ENCODE results near the gene SRGN. TPM values are rescaled to one million over a fixed set of nuclear protein-coding genes. Genes with fewer than 3 reads are reported as not detected.

SRGN gene
- total RNA-seq, 1 experiment from 2014 or later = 0.32 TPM

DNA sequence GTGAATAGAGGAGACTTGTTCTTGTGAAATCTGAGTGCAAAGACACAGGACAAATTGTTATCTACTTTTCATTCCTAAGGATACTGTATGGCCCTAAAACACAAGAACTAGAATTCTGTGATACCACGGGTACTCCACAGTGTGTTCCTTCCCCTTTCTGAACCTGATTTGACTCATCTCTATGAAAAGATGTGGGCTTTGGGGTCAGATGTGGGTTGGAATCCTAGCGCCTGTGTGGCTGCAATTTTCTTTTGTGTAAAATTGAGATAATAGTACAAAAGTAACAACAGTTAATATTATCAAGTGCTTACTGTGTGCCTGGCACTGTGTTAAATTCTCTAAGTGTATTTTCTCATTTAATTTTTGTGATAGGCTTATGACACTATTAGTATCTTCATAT lies 8.1 kb downstream of the SRGN start:
- no peak for DNase-seq (ENCODE audit: low spot score)
- H3K4me3 ChIP-seq (ENCODE audit: low read depth, low read length, poor library complexity, severe bottlenecking) = no peak overlapping the region
- POLR2A ChIA-PET (ENCODE audit: low non-redundant PET) = no interaction called here
- TF ChIP-seq EZH2 (IDR thresholded peaks at IDR 0.05; ENCODE audit: borderline replicate concordance, low read depth, low read length, poor library complexity, severe bottlenecking) = no peak
- TF ChIP-seq, protein P1, sequence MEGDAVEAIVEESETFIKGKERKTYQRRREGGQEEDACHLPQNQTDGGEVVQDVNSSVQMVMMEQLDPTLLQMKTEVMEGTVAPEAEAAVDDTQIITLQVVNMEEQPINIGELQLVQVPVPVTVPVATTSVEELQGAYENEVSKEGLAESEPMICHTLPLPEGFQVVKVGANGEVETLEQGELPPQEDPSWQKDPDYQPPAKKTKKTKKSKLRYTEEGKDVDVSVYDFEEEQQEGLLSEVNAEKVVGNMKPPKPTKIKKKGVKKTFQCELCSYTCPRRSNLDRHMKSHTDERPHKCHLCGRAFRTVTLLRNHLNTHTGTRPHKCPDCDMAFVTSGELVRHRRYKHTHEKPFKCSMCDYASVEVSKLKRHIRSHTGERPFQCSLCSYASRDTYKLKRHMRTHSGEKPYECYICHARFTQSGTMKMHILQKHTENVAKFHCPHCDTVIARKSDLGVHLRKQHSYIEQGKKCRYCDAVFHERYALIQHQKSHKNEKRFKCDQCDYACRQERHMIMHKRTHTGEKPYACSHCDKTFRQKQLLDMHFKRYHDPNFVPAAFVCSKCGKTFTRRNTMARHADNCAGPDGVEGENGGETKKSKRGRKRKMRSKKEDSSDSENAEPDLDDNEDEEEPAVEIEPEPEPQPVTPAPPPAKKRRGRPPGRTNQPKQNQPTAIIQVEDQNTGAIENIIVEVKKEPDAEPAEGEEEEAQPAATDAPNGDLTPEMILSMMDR (conservative IDR thresholded peaks at IDR 0.05; ENCODE audit: low read depth, low read length) = no peak
- CTCF ChIA-PET = interaction anchor here (0.6 kb wide), 1 partner anchor 12 kb away, joined by 3 read pairs; no protein-coding TSS in a partner anchor
- no peaks in the 10 kb centered on the region for H3K4me1 ChIP-seq (ENCODE audit: insufficient read depth, low read length, poor library complexity, severe bottlenecking)
- no peaks in the 10 kb centered on the region for H3K9me3 ChIP-seq (ENCODE audit: low read depth, low read length, poor library complexity, severe bottlenecking)
- no peaks in the 10 kb centered on the region for H3K27me3 ChIP-seq (replicated peaks; ENCODE audit: insufficient read depth, low read depth, low read length, poor library complexity)
- no TSS peak for BruUV-seq (replicated peaks)
- intact Hi-C loops (cut with micrococcal nuclease; ENCODE audit: unreplicated experiment) = loop anchor here (10.0 kb wide), 1 partner anchor 299 kb away; no protein-coding TSS in a partner anchor
- no peak overlapping the region for H3K27ac ChIP-seq (ENCODE audit: low read depth, low read length, poor library complexity, severe bottlenecking)
- H3K36me3 ChIP-seq (ENCODE audit: insufficient read depth, low read length, poor library complexity, severe bottlenecking) = no peaks in the 10 kb centered on the region

DNA sequence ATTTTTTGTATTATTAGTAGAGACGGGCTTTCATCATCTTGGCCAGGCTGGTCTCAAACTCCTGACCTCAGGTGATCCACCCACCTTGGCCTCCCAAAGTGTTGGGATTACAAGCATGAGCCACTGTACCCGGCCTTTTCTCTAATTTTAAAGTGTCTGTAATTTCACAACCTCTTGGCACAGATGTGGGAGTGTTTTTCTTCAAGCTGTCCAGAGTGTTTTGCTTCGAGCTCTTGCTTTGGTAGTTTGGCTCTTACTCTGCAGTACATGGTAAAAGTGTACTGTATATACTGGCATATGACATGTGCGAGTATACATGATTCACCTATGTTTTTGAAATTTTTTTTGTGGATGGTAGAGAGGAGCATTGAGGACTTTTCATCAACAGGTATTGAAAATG lies 9.8 kb downstream of the SRGN start:
- no peak for DNase-seq (ENCODE audit: low spot score)
- intact Hi-C loops (cut with micrococcal nuclease; ENCODE audit: unreplicated experiment) = loop anchor here (10.0 kb wide), 1 partner anchor 297 kb away; no protein-coding TSS in a partner anchor
- Histone ChIP-seq H3K4me1 (ENCODE audit: insufficient read depth, low read length, poor library complexity, severe bottlenecking) (no peaks in the 10 kb centered on the region), H3K27ac (ENCODE audit: low read depth, low read length, poor library complexity, severe bottlenecking) (no peak overlapping the region), H3K36me3 (ENCODE audit: insufficient read depth, low read length, poor library complexity, severe bottlenecking) (no peaks in the 10 kb centered on the region), H3K4me3 (ENCODE audit: low read depth, low read length, poor library complexity, severe bottlenecking) (no peak overlapping the region), H3K27me3 (replicated peaks; ENCODE audit: insufficient read depth, low read depth, low read length, poor library complexity) (no peaks in the 10 kb centered on the region), H3K9me3 (ENCODE audit: low read depth, low read length, poor library complexity, severe bottlenecking) (no peaks in the 10 kb centered on the region)
- ChIA-PET POLR2A (ENCODE audit: low non-redundant PET) (no interaction called here), CTCF (no interaction called here)
- TF ChIP-seq, protein P1 (conservative IDR thresholded peaks at IDR 0.05; ENCODE audit: low read depth, low read length) = no peak
- no peak for TF ChIP-seq EZH2 (IDR thresholded peaks at IDR 0.05; ENCODE audit: borderline replicate concordance, low read depth, low read length, poor library complexity, severe bottlenecking)
- BruUV-seq (replicated peaks) = no TSS peak

DNA sequence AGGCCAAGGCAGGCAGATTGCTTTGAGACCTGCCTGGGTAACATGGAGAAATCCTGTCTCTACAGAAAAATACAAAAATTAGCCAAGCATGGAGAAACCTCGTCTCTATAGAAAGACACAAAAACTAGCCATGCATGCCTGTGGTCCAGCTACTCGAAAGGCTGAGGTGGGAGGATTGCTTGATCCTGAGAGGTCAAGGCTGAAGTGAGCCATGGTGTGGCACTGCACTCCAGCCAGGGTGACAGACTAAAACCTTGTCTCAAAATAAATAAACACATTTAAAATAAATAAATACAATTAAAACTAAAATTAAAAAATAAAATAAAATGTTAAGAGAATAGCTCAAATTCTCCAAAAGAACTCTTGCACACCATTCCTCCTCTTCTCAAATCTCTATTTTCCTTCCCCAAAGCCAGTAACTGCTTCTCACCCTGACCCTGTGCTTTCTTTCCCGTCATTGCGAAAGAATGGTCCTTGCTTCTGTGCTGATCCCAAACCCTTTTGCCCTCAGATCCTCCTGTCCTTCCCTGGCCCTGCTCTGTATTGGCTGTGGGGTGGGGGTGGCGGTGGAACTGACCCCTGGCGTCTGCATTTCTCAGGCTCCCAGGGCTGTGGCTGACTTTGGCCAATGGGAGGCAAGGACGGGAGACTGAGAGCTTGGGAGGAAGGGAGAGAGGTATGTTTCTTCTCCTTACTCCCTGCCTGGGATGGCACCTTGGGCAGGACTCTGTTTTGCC lies 12.4 kb downstream of the SRGN start:
- ChIA-PET POLR2A (ENCODE audit: low non-redundant PET) (no interaction called here), CTCF (interaction anchor here (0.7 kb wide), 1 partner anchor 23 kb away, joined by 3 read pairs; no protein-coding TSS in a partner anchor)
- peaks cover 3% of the 10 kb centered on the region for H3K27me3 ChIP-seq (replicated peaks; ENCODE audit: insufficient read depth, low read depth, low read length, poor library complexity)
- no peaks in the 10 kb centered on the region for H3K4me1 ChIP-seq (ENCODE audit: insufficient read depth, low read length, poor library complexity, severe bottlenecking)
- H3K4me3 ChIP-seq (ENCODE audit: low read depth, low read length, poor library complexity, severe bottlenecking) = no peak overlapping the region
- H3K36me3 ChIP-seq (ENCODE audit: insufficient read depth, low read length, poor library complexity, severe bottlenecking) = no peaks in the 10 kb centered on the region
- intact Hi-C loops (cut with micrococcal nuclease; ENCODE audit: unreplicated experiment) = no loop called here
- H3K9me3 ChIP-seq (ENCODE audit: low read depth, low read length, poor library complexity, severe bottlenecking) = no peaks in the 10 kb centered on the region
- DNase-seq (ENCODE audit: low spot score) = no peak
- H3K27ac ChIP-seq (ENCODE audit: low read depth, low read length, poor library complexity, severe bottlenecking) = no peak overlapping the region
- BruUV-seq (replicated peaks) = no TSS peak
- TF ChIP-seq, protein P1 (conservative IDR thresholded peaks at IDR 0.05; ENCODE audit: low read depth, low read length) = no peak
- no peak for TF ChIP-seq EZH2 (IDR thresholded peaks at IDR 0.05; ENCODE audit: borderline replicate concordance, low read depth, low read length, poor library complexity, severe bottlenecking)

All from A673 (cell line).